Spleen (tissue), 11 donors: ENCODE data around the gene WSCD1. TPM values are rescaled to one million over a fixed set of nuclear protein-coding genes. Genes with fewer than 3 reads are reported as not detected.

Experiments used
- DNase-seq: peaks from one replicate; pipeline ENCODE4 v3.0.0-alpha.2; 2020
- H3K27ac ChIP-seq, 8 donors: fragments of 200-600 bp; sonication (generic) in 7 of 8; 1 replicate in 4 of 8; 2 replicates in 4 of 8; pipeline versions ENCODE4 v1.5.0 to v1.8.0; 2016 to 2021; ENCODE audit warnings: inconsistent platforms in 4 of 8, mild to moderate bottlenecking in 4 of 8, moderate library complexity in 1 of 8
- H3K27me3 ChIP-seq, 7 donors: fragments of 200-600 bp; sonication (generic) in 6 of 7; replicated peaks in 1 of 7; 1 replicate in 4 of 7; 2 replicates in 3 of 7; pipeline versions ENCODE4 v1.5.0 to v1.8.0; 2016 to 2021; ENCODE audit warnings: inconsistent platforms in 3 of 7, mild to moderate bottlenecking in 1 of 7
- H3K36me3 ChIP-seq, 6 donors: fragments of 200-600 bp; sonication (generic) in 5 of 6; 1 replicate in 4 of 6; 2 replicates in 2 of 6; pipeline versions ENCODE4 v1.5.0 to v1.8.0; 2016 to 2021; ENCODE audit warnings: inconsistent platforms in 2 of 6
- H3K4me1 ChIP-seq, 6 donors: fragments of 200-600 bp; sonication (generic) in 5 of 6; 1 replicate in 3 of 6; 2 replicates in 3 of 6; pipeline versions ENCODE4 v1.5.0 to v1.8.0; 2016 to 2021; ENCODE audit warnings: inconsistent platforms in 3 of 6
- H3K4me3 ChIP-seq, 8 donors: fragments of 200-600 bp; sonication (generic) in 7 of 8; 1 replicate in 4 of 8; 2 replicates in 4 of 8; pipeline versions ENCODE4 v1.5.0 to v1.8.0; 2016 to 2021; ENCODE audit warnings: inconsistent platforms in 4 of 8, mild to moderate bottlenecking in 4 of 8, moderate library complexity in 2 of 8
- H3K9me3 ChIP-seq, 8 donors: fragments of 200-600 bp; sonication (generic) in 7 of 8; 1 replicate in 4 of 8; 2 replicates in 4 of 8; pipeline versions ENCODE4 v1.5.0 to v1.8.0; 2016 to 2021; ENCODE audit warnings: inconsistent platforms in 4 of 8
- POLR2A ChIP-seq, 3 donors: fragments of 450-650 bp; IDR thresholded peaks; one replicate each; pipeline ENCODE4 v1.5.1; 2017; ENCODE audit warnings: antibody characterized with exemption in 3 of 3, mild to moderate bottlenecking in 1 of 3
- POLR2AphosphoS5 ChIP-seq, 3 donors: sonication (generic); formaldehyde crosslinking; IDR thresholded peaks; one replicate each; pipeline ENCODE4 v1.5.1; 2017; ENCODE audit warnings: antibody characterized with exemption in 3 of 3
- WGBS, 5 donors: extraction: QIAGEN DNeasy Blood & Tissue Kit in 3 of 5; methylation state at CpG; one replicate each; pipeline versions ENCODE4 v1.1.5 to v1.1.7; 2013 to 2018; 5-methylcytosine and 5-hydroxymethylcytosine counted together
- intact Hi-C: fragments of 100-400 bp; cut with DNase I; formaldehyde crosslinking; loops from one replicate; pipeline ENCODE4 v1.15.0; 2023; ENCODE audit warnings: low total_unique reads
- polyA plus RNA-seq, 3 donors: library from polyadenylated mRNA; stranded (reverse); fragments of 200-250 nt; gene quantifications; one replicate each; pipeline ENCODE4 v1.2.1, GENCODE V29; 2013
- total RNA-seq, 7 donors: library from RNA; depleted of rRNA in 3 of 7; stranded (reverse); fragments of >200 nt in 3 of 7; fragmentation: NEBNext Ultra II Directional in 4 of 7; extraction: Animal tissue kit (Norgen Biotek cat#: 25700) in 4 of 7; gene quantifications; one replicate each; pipeline versions ENCODE4 v1.1.0 to v1.2.1, GENCODE V29; 2016 to 2021
- TF ChIP-seq, protein P1 (sequence below), 11 experiments: fragments of 200-600 bp in 7 of 11; fragments of 450-650 bp in 4 of 11; sonication (generic) in 4 of 11; IDR thresholded peaks in 8 of 11; conservative IDR thresholded peaks in 3 of 11; 1 replicate in 7 of 11; 2 replicates in 4 of 11; pipeline versions ENCODE4 v1.4.0 to v1.8.0; 2016 to 2021; ENCODE audit warnings: antibody characterized with exemption in 11 of 11, inconsistent platforms in 4 of 11, mild to moderate bottlenecking in 1 of 11
- donor health status: healthy with polysubstance abuse.
- donor health status: DM: no; HTN: no; CAD: no; lungs with moderate emphysema.
- donor health status: DM: no; HTN: no; CAD: no.
- donor health status: Bipolar disorder and iron deficiency.
- donor health status: healthy.
- donor health status: DM: no; HTN: no; CAD: no.
- donor health status: DM: yes; HTN: yes; CAD: no.

The WSCD1 gene
- total and polyA plus RNA-seq, 10 donors: 2.4 to 84.1 (median 44.3) TPM

DNA sequence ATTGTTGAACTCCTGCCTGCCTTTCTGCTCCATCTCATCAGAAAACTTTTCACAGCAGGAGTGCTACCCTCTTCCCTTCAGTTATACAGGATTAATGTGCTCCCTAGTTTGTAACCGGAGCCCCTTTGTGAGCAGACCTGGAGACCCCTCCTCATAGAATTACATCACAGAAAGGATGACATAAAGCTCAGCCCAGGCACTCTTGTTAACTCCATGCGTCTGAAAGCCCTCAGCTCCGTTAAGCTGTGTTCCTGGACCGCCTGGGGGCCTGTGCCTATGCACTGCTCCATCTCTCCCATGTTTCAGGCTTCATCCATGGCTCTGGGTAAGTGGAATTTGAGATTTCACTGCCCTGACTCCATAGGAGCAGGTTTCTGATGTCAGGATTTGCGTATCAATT, 7.6 kb downstream of the WSCD1 start:
- WGBS, 5 donors: 80 to 92% (median 84%) methylated on average over 5 of the region's 5 CpGs
- no peak for DNase-seq
- TF ChIP-seq POLR2AphosphoS5 (IDR thresholded peaks at IDR 0.05) (no peak), POLR2A (IDR thresholded peaks at IDR 0.05) (no peak)
- TF ChIP-seq, protein P1, sequence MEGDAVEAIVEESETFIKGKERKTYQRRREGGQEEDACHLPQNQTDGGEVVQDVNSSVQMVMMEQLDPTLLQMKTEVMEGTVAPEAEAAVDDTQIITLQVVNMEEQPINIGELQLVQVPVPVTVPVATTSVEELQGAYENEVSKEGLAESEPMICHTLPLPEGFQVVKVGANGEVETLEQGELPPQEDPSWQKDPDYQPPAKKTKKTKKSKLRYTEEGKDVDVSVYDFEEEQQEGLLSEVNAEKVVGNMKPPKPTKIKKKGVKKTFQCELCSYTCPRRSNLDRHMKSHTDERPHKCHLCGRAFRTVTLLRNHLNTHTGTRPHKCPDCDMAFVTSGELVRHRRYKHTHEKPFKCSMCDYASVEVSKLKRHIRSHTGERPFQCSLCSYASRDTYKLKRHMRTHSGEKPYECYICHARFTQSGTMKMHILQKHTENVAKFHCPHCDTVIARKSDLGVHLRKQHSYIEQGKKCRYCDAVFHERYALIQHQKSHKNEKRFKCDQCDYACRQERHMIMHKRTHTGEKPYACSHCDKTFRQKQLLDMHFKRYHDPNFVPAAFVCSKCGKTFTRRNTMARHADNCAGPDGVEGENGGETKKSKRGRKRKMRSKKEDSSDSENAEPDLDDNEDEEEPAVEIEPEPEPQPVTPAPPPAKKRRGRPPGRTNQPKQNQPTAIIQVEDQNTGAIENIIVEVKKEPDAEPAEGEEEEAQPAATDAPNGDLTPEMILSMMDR (IDR thresholded peaks at IDR 0.05 in 8 of 11, conservative IDR thresholded peaks at IDR 0.05 in 3 of 11): no peak
- peaks cover 0 to 36% (median 0%) of the 10 kb centered on the region in 7 donors for H3K27me3 ChIP-seq
- no peak overlapping the region for H3K4me3 ChIP-seq
- peak overlapping the region in 1 of 8 donors; percentile 42 for H3K27ac ChIP-seq
- H3K9me3 ChIP-seq: no peaks in the 10 kb centered on the region
- intact Hi-C loops: no loop called here
- peaks cover 0 to 7% (median 0%) of the 10 kb centered on the region in 6 donors for H3K36me3 ChIP-seq
- peaks cover 0 to 42% (median 12%) of the 10 kb centered on the region in 6 donors for H3K4me1 ChIP-seq

DNA sequence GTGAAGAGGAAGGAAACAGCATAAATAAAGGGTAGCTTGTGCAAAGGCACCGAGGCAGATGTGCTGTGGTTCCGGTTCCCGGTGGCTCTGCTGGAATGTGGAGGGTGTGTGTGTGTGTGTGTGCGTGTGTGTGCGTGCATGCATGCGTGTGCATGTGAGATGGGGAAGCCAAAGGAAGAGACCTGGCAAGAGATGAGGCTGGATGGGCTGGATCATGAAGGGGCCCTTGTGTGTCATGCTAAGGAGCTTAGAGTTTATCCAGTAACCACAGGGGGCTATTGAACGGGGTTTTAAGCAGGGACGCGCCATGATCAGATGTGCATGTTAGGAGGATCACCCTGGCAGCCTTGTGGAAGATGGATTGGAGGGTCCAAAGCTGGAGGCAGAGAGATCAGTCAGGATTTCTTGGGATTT, 8.3 kb downstream of the WSCD1 start:
- peaks cover 0 to 7% (median 0%) of the 10 kb centered on the region in 6 donors for H3K36me3 ChIP-seq
- no peak overlapping the region for H3K4me3 ChIP-seq
- TF ChIP-seq POLR2AphosphoS5 (IDR thresholded peaks at IDR 0.05) (peak in 1 of 3 donors; percentile 29), POLR2A (IDR thresholded peaks at IDR 0.05) (no peak)
- TF ChIP-seq, protein P1 (IDR thresholded peaks at IDR 0.05 in 8 of 11, conservative IDR thresholded peaks at IDR 0.05 in 3 of 11): no peak
- peaks cover 0 to 40% (median 12%) of the 10 kb centered on the region in 6 donors for H3K4me1 ChIP-seq
- intact Hi-C loops: no loop called here
- H3K27ac ChIP-seq: peak overlapping the region in 4 of 8 donors; percentile 22 to 72 (median 63)
- H3K27me3 ChIP-seq: peaks cover 0 to 28% (median 0%) of the 10 kb centered on the region in 7 donors
- H3K9me3 ChIP-seq: no peaks in the 10 kb centered on the region
- WGBS, 5 donors: 77 to 85% (median 80%) methylated on average over 9 of the region's 9 CpGs
- DNase-seq: no peak

DNA sequence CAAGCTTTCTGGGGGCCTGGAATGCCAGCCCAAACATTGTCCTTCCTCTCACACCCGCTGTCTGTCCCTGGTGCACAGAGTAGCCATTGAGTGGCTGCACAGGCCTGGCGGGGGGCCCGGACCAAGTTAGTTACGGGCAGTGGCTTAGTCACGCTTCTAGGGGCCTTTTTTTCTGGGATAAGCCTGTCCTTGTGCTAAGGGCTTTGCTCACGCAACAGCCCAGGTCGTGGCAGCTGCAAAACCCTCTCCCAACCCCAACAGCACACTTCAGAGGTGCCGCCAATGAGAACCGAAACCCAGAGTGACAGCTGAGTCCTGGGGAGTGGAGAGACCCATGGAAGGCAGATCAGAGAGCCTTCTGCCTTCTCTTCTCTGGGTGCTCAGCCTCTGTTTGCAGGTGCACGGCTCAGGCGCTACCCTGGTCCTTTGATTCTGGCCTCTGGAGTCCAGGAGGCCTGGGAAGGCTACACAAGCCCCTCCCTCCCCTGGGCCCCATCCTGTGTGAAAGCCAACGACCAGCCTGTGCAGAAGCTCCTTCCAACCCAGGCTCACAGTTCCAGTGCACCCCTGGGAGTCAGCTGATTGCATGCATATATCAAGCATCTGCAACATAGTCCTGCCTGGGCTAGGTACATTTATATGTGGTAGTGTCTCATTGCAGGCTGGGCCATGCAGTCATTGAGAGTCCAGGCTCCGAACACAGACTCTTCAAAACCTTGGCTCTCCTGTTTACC, 9.1 kb downstream of the WSCD1 start:
- H3K4me1 ChIP-seq: peaks cover 0 to 40% (median 12%) of the 10 kb centered on the region in 6 donors
- H3K27ac ChIP-seq: peak overlapping the region in 6 of 8 donors; percentile 18 to 72 (median 56)
- peaks cover 0 to 26% (median 0%) of the 10 kb centered on the region in 7 donors for H3K27me3 ChIP-seq
- 64 to 73% (median 71%) methylated on average over 12 to 13 of the region's 13 CpGs for WGBS, 5 donors
- intact Hi-C loops: no loop called here
- H3K36me3 ChIP-seq: peaks cover 0 to 7% (median 0%) of the 10 kb centered on the region in 6 donors
- H3K9me3 ChIP-seq: no peaks in the 10 kb centered on the region
- no peak for TF ChIP-seq POLR2AphosphoS5 (IDR thresholded peaks at IDR 0.05)
- H3K4me3 ChIP-seq: no peak overlapping the region
- no peak for DNase-seq

DNA sequence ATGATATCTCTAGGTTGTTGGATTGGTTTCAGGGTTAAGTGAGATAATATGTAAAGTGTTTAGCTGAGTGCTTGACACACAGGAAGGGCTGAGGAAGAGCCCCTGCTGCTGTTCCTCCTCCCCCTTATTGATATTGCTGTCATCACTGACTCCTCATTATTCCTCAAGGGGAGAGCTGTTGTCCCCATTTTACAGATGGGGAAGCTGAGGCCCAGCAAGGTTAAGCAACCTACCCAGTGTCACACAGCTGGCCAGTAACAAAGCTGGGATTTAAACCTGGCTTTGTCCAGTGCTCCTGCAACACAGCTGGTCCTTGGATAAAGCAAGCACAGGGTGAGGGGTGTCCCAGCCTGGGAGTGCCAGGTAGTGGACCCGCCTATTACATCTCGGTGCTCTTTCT, 9.8 kb downstream of the WSCD1 start:
- peaks cover 0 to 20% (median 0%) of the 10 kb centered on the region in 7 donors for H3K27me3 ChIP-seq
- TF ChIP-seq POLR2A (IDR thresholded peaks at IDR 0.05) (no peak), POLR2AphosphoS5 (IDR thresholded peaks at IDR 0.05) (no peak)
- TF ChIP-seq, protein P1 (IDR thresholded peaks at IDR 0.05 in 8 of 11, conservative IDR thresholded peaks at IDR 0.05 in 3 of 11): no peak
- no peak overlapping the region for H3K4me3 ChIP-seq
- no peaks in the 10 kb centered on the region for H3K9me3 ChIP-seq
- intact Hi-C loops: no loop called here
- peaks cover 0 to 7% (median 0%) of the 10 kb centered on the region in 6 donors for H3K36me3 ChIP-seq
- no peak for DNase-seq
- H3K27ac ChIP-seq: peak overlapping the region in 5 of 8 donors; percentile 43 to 72 (median 59)
- H3K4me1 ChIP-seq: peaks cover 0 to 40% (median 12%) of the 10 kb centered on the region in 6 donors
- 78 to 93% (median 83%) methylated on average over 2 of the region's 2 CpGs for WGBS, 5 donors
